ENCODE results near the gene NPAS2.

GRCh38 chr2:100998235-100998573 lies 178.3 kb downstream of the NPAS2 start:
- TF ChIP-seq, protein P1, sequence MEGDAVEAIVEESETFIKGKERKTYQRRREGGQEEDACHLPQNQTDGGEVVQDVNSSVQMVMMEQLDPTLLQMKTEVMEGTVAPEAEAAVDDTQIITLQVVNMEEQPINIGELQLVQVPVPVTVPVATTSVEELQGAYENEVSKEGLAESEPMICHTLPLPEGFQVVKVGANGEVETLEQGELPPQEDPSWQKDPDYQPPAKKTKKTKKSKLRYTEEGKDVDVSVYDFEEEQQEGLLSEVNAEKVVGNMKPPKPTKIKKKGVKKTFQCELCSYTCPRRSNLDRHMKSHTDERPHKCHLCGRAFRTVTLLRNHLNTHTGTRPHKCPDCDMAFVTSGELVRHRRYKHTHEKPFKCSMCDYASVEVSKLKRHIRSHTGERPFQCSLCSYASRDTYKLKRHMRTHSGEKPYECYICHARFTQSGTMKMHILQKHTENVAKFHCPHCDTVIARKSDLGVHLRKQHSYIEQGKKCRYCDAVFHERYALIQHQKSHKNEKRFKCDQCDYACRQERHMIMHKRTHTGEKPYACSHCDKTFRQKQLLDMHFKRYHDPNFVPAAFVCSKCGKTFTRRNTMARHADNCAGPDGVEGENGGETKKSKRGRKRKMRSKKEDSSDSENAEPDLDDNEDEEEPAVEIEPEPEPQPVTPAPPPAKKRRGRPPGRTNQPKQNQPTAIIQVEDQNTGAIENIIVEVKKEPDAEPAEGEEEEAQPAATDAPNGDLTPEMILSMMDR (IDR thresholded peaks at IDR 0.05; ENCODE audit: low read length), result no peak
- TF ChIP-seq EZH2 (optimal IDR thresholded peaks at IDR 0.05; ENCODE audit: low read depth, low read length) (no peak), EZH2phosphoT487 (IDR thresholded peaks at IDR 0.05; ENCODE audit: low read length) (no peak)

Data from MM.1S (cell line).